DMS 273 treated with DMSO at 0.1 percent for 48 hours (cell line): ENCODE results near the gene LRRC4.

Source experiments
- DNase-seq: peaks from one replicate; lab custom pipeline; 2025; lab: John Stamatoyannopoulos, UW

Gene LRRC4

GRCh38 chr7:128031901-128032604 lies 816 bp upstream of the LRRC4 start:
- no peak for DNase-seq

GRCh38 chr7:128030263-128030653 lies 979 bp downstream of the LRRC4 start:
- no peak for DNase-seq

GRCh38 chr7:128029405-128029995 lies 1.7 kb downstream of the LRRC4 start:
- DNase-seq = no peak

- DNase-seq = no peak
Measured at GRCh38 chr7:128027485-128027980, 3.7 kb downstream of the LRRC4 start.

- DNase-seq = no peak
Measured at GRCh38 chr7:128026551-128026950, 4.7 kb downstream of the LRRC4 start.

DNA sequence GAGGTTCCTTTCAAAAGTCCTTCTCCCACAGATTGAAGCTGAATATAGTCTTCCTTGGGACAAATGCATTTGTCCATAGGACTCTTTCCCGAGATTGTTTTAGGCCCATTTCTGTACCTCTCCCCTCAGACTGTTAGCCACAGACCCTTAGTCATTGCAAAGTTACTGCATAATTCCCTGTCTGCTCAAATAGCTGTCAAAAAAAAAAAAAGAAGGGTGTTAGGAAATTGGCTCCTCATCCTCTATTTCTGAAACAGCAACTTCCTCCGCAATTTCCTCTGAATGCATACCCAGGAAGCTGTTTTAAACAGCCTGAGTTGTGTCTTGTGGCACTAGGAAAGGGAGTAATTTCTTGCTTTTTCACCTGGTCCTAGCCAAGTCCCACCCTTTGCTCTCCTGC lies 5.4 kb downstream of the LRRC4 start:
- DNase-seq = no peak

GRCh38 chr7:128025380-128025779 lies 5.9 kb downstream of the LRRC4 start:
- no peak for DNase-seq

DNA sequence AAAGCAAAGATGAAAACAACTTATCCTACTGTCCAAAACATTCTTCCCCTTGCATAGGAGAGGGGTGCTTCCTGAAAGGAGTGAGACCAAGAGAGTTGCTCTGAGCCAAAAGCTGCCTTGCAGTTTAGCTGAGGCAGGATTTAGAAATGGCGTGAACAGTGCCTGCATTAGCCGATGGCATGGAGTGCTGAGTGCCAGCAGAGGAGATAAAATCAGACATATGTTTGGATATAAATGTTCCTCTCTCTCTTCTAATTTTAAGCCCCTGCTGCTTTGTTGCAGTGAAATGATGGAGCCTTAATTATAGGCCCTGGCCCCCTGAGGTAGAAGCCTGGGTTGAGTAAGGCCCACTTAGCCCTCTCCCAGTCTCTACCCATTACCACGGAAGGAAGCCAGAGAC lies 7.1 kb downstream of the LRRC4 start:
- DNase-seq = no peak

GRCh38 chr7:128022631-128023532 lies 8.4 kb downstream of the LRRC4 start:
- no peak for DNase-seq

- no peak for DNase-seq
Measured at GRCh38 chr7:128021366-128021765, 9.9 kb downstream of the LRRC4 start.

GRCh38 chr7:128020159-128020558 lies 11.1 kb downstream of the LRRC4 start:
- no peak for DNase-seq

DNA sequence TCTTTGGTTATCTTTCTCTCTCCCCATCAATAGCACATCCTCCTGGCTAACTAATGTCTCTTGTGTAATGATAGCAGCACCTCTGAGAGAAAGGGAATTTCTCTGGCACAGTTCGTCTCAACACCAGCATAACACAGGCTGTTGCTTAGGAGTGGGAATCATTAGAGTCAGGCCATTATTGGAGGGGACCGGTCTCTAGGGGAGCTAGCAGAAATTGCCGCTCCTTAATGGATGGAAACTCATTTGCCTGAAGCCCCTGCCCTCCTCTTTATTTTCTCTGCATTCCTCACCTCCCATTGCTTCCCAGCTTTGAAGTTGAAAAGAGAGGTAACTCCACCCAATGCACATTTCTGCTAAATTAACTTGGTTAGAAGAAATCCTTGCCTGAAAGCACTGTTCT lies 11.9 kb downstream of the LRRC4 start:
- DNase-seq = no peak

DNA sequence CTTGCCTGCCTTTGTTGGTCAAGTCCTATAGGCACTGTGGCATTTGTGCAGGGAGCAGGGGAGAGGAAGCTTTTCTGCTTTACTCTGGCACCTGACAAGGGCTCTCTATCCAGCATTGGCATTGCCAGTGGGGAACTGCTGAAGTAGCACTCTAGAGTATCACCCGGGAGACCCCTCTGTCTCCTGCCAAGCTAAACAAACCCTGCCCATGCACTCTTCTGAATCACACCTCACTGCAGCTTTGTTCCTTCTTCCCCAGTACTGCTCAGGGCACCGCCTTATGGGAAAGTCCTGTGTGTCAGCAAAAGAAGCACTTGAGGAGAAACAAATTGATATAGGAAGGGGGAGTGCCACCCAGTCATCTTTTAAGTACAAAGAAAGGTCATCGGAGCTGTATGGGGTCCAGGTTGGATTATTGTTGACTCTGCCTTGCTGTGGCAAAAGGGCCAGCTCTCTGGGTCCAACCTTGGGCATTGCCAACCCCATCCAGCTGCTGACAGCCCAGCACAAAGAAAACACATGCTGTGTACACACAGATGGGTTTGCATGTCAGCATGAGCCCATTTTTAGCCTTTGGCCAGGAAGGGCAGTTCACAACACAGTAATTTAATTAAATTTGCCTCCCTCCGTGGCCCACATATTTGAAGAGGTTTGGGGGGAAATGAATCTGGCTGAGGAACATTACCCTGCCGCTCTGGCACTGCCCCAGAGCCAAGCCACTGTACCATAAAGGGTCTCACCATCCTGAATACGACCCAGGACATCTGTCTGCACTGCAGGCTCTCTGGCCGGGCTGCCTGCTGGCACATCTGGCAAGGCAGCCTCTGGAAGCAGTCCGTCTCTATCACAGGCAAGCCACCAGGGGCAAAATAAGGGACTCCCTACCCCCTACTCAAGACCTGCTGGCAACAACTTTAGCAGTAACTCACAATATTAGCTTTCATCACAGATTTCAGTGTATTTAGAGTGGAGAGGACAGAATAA lies 13.1 kb downstream of the LRRC4 start:
- no peak for DNase-seq

GRCh38 chr7:128017460-128017859 lies 13.8 kb downstream of the LRRC4 start:
- no peak for DNase-seq

DNA sequence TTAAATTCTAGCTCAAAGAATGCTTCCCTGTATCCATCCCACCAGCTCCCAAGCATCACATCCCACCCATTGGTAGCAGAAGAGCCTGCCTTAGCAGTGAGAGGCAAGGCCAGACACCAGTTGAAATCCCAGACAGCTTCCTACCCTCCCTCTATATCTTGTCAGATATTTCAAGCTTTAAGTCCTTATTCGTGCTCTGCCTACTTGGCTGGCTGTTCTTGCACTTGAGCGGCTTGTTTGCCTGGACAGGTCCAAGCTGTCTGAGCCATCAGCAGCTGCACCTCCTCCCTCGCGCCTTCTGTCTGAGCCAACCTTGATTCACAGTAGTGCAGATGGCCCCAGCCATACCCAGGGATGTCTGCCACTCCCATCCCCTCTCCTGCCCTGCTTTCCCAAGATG lies 16.4 kb downstream of the LRRC4 start:
- DNase-seq = peak; percentile 67

- DNase-seq = no peak
Measured at GRCh38 chr7:128011131-128011661, 20.0 kb downstream of the LRRC4 start.

GRCh38 chr7:128010391-128011127 lies 20.7 kb downstream of the LRRC4 start:
- no peak for DNase-seq

DNA sequence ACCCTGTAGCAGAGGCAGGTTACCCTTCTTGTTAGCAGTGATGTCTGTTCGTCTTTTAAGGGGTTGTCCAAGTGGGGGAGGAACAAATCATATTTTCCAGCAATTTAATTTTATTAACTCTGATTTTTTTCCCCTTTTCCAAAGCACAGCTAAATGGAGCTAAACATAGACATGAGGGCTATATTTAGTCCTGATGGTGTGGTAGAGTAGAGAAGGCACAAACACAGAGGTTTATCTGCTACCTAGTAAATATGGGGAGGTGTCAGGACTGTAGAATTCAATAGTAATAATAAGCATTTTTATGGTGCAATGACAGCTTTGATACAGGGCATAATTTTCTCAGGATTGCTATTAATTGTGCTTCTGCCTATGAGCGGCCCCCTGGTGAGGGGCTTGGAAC lies 22.5 kb downstream of the LRRC4 start:
- no peak for DNase-seq

DNA sequence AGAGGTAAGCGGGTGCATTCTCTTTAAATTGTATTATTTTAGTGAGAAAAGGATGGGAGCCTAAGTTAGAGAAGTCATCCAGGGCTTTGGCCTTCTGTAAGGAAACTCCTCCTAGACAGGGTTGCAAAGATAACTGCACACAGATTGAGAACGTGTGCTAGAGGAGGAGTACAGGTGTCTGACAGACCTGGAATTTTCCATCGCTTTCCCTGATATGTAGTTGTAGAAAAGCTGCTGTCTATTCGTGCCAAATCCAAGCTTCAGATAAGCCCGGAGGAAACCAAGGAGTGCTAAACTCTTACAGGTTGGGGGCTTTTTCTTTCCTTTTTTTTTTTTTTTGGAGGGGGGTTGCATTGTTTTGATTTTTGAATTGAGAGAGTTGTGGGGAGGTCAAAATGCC lies 23.1 kb downstream of the LRRC4 start:
- no peak for DNase-seq

DNA sequence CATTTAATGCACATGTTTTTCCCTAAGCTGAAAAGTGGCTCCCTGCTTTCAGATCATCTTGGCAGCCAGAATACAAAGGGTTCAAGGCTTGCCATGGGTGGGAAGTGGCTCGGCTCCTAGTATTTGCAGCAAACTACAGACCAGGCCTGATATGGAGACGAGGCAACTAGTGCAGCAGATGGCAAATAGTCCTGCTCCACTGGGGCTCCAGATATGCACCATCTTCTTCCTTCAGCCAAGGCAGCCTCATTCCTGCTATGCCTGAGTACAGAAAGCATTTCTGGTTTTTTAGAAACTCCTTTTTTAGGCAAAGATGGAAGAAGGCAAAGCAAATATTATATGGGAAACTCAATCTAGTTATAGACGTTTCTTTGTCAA lies 23.9 kb downstream of the LRRC4 start:
- no peak for DNase-seq
